Inferior parietal cortex (tissue), 1 donor: ENCODE measurements around the gene BABAM2.
"Not testable (repeated sequence)": the region's sequence is repeated elsewhere in the genome, so short reads cannot be mapped to it uniquely, and the experiment has no call there.

Experiments used
- DNase-seq: peaks from one replicate; pipeline ENCODE4 v3.0.0-alpha.2; 2016; ENCODE audit errors: extremely low spot score

The BABAM2 gene

DNA sequence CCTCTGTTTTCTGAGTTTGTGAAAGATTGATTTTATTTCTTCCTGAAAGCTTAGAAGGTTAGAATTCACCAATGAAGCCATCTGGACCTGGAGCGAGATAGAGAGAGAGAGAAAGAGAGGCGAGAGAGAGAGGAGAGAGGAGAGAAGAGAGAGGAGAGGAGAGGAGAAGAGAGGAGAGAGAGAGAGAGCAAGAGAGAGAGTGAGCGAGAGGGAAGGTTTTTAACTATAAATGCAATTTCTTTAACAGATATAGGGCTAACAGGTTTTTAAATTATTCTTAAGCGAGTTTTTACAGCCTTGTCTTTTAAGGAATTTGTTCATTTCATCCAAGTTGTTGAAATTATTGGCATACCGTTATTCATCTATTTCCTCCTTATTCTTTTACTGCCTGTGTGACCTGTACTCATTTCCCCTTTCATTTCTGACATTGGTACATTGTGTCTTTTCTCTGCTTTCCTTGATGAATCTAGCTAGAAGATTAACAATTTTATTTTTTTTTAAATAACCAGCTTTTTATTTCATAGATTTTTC is 56.1 kb downstream of the BABAM2 start:
- DNase-seq: no peak

DNA sequence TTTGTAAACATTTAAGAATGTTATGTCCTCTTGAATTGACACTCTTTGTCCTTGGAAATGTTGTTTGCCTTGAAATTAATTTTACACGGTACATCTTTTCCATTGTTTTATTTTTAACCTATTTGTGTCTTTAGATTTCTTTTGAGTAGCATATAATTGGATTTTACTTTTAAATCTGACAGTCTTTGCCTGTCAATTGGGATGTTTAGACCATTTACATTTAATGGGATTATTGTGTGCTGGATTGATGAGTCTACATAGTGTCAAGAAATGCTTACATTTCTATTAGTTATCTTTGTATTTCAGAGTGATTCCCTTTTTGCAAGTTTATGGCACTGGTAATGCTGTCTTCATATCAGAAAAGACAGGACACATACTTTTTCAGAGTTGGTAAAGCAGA is 61.5 kb downstream of the BABAM2 start:
- DNase-seq: no peak

DNA sequence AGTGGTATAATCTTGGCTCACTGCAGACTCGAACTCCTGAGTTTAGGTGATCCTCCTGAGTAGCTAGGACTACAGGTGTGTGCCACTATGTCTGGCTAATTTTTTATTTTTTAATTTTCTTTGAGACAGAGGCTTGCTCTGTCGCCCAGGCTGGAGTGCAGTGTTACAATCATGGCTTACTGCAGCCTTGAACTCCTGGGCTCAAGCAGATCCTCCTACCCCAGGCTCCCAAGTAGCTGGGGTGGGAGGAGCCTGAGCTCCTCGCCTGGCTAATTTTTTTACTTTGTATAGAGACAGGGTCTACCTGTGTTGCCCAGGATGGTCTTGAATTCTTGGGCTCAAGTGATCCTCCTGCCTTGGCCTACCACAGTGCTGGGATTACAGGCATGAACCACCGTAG is 62.5 kb downstream of the BABAM2 start:
- DNase-seq: no peak

DNA sequence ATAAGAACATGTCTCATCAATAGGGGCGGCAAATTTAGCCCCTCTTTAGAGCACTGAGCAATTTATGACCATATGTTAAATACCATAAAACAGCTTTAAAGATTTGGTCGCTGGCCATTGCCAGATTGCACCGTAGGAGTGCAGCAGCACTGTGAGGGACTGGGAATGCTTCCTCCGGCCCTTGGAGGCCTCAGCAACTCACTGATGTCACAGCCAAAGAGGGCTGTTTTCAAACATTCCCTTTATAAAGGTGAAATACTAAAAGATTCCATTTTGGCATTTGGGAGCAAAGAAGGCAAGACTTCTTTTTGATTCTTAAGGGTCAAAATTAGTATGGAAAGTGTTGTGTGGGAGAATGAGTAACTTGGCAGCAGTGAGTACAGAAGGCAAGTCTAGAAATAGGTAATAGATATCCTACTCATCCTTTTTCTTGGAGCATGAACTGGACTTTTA is 63.7 kb downstream of the BABAM2 start:
- DNase-seq: peak; percentile 51

DNA sequence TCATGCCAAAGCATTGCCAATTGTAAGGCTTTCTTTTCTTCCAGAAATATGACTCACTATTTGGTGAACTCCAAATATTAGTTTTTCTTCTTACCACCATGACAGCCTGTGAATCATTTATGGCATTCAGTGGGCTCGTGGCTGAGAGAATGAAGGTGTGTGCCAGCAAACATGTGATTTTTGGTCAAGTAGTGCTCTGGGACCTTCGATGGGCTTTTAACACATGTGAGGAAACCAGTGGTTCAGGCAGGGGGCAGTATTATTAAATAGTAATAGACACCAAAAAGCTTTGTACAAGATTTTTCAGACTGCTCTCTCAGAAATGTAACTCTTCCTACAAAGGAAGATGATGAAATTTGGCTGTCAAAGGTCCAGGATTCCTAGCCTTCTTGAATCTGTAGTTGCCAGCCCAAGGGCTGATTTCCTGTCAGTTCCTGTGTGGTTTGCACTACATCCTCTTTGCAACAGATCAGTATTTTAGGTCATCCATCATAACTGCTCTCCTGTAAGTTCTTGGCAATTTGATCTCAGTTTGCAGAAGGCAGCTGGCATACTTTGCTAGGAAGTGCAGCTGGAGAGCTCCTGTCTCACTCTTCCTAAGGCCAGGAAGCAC is 64.3 kb downstream of the BABAM2 start:
- peak; percentile 42 for DNase-seq

DNA sequence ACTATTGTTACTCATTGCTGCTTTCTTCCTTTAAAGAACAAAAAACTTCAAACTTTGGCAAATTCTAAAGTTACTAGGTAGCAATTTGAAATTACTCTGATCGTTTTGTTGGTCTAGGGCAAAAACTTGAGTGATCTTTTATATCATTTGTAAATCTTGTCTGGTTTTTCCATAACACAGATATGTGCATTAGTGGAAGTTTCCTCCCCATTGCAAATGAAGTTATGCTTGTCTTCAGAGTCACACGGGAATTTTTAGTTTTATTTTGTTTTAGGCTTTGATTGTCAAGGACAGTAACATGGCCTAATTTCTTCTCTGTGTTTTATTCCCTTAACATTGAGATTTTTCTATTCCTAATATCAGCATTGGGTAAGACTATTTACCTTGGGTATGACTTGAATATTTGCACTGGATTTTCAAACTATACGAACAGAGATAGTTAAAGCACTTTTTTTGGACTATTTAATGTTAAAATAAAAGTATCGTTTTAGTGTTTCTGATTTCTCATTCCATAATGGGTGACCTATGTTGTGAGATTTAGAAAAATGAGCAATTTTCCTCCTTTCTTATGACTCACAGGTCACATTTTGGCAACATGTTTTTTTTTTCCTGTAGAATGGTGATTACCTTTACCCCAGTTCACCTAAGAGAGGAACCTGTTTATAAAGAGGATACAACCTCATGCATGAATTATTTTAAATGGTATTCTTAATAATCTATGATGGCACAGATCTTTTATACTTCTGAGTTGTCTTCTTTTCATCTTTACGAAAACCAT is 65.0 kb downstream of the BABAM2 start:
- DNase-seq: no peak

DNA sequence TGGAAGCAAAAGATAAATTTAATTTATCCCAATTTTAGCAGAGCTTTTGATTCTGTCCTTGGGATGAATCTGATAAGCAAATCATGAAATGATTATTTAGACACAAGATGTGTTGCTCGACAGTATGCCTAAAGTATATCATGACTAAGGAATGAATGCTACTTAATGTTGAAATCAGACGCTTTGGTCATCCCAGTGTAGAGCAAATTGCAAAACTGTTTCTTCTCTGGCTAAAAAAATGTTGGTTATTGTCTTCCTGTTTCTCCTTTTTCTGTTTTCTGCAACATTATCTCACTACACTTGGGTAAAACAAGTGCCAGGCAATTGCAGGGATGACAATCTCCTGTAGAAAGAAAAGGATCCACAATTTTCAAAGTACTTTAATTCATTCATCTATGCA is 66.4 kb downstream of the BABAM2 start:
- DNase-seq: no peak

DNA sequence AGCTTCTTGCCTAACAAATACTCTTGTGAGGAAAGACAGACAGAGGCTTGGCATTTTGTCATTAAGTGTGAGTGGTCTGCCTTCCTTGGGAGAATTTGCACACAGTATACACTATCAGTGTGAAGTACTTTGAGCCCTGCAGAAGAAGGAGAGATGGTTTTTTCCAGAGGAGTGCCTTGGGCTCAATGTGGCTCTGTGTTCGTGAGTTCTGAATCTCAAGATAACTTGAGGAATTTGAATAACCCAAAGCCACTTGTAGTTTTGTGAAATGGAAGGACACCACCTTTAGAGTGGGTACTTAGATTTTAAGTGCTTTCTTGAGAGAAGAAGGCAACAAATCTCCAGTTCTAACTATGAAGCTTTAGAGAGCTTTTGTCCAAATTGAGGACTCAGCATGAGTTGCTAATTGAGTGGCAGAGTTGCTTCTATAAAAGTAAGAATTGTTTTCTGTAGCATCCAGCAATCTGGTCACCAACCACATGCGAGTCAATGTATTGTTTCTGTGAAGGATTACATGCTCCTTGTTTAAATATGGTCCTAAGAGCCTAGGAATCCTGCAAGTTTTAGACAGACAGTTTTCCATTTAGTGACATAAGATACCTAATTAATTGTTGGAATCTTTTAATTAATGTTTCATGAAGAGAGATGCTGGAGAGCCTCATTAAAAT is 68.3 kb downstream of the BABAM2 start:
- DNase-seq: no peak

DNA sequence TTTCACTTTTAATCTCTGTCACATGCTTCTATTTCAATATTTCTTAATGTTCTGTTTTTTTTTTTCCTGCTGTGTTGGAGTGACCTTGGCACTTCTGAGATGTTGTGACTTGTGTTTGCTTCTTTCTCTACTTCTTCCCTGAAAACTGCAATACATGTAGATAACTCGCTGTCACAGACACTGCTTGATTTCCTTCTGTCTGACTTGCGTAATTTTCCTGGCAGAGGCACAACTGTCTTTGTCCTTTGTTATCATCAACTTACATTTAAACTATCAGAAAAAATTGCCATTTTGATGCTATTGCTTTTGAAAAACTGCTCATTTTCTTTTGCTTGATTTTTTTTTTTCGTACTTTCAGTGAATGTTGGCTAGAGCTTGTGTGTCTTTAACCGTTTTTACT is 69.0 kb downstream of the BABAM2 start:
- DNase-seq: peak; percentile 47

DNA sequence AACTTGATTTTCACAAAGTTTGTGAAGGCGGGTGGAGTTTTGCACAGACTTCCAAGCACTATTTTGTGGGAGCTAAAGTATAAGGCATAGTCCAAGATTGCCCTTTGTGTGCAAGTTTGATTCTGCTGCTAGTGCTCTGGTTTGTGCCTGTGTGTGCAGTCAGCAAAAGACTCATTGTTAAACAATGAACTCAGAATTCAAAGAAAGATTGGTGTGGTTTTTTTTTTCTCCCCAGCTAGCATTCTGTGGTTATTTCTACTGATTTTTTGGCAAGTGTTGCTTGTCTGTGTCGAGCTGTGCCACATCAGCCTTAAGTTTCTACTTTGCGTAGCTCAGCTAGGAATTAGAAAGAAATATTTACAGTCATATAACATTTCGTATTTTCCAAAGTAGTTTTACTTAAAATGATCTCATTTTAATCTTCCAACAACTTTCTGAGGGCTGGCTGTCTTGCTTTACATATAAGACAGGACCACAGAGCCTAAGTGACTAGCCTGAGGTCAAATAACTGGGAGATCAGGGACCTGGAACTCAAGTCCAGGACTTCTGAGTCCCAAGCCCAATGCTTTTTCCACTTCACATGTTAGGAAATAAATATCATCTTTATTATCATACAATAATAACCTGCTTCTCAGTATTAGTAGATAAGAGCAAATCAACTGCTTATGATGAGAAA is 69.8 kb downstream of the BABAM2 start:
- peak; percentile 23 for DNase-seq

DNA sequence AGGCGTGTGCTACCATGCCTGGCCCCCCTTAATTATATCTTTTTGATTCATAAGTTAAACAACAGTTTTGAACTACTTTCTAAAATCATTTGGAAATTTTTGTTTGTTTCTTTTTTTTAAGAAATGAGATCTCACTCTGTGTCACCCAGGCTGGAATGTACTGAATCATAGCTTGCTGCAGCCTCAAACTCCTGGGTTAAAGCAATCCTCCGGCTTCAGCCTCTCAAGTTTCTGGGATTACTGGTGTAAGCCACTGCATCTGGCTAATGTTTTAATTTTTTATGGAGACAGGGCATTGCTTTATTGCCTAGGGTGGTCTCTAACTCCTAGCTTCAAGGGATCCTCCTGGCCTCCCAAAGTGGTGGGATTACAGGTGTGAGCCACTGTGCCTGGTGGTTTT is 71.5 kb downstream of the BABAM2 start:
- no peak for DNase-seq

DNA sequence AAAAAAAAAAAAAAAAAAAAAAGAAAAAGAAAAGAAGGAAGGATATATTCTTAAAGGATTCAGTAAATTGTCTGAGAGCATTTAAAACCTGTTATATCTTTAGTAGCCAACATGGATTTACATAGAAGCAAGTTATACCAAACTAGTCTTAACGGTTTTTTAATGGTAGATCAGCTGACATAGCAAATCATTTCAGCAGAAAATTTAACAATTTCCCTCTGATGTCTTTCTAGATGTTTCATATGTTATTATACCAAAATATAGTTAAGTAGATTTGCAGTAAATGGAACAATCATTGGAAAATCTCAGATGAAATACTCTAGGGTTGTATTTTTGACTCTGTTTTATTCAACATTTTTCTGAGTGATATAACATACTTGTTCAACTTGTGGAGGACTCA is 72.9 kb downstream of the BABAM2 start:
- DNase-seq: no peak

DNA sequence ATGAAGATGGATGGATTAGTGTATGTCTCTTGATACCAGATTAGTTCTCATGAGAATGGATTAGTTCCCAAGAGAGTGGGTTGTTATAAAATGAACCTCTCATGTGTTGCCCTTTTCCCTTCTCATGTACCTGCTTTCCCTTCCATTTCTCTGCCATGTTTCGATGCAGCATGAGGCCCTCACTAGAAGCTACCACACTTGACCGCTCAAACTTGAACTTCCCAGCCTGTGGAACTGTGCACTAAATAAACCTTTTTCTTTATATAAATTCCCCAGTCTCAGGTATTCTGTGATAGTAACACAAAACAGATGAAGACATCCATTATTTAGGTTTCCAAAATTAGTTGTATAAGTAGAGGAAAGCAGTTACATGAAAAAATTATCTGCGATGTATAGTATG is 73.5 kb downstream of the BABAM2 start:
- no peak for DNase-seq

DNA sequence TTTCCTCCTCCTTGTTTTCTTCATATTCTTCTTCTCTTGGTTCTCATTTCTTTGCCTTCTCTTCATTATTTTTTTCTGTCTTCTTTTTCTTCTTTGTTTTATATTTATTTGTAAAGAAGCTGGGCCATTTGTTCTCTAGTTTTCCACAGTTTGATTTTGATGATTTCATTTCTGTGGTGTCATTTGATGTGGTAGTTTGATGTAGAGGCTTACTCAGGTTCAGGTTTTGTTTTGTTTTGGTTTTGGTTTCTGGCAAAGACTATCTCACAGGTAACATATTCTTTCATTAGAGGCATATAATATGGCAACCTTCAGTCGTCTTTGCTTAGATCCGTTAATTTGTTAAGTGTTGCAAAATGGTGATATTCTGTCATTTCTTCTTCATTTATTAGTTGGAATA is 75.3 kb downstream of the BABAM2 start:
- DNase-seq: no peak

DNA sequence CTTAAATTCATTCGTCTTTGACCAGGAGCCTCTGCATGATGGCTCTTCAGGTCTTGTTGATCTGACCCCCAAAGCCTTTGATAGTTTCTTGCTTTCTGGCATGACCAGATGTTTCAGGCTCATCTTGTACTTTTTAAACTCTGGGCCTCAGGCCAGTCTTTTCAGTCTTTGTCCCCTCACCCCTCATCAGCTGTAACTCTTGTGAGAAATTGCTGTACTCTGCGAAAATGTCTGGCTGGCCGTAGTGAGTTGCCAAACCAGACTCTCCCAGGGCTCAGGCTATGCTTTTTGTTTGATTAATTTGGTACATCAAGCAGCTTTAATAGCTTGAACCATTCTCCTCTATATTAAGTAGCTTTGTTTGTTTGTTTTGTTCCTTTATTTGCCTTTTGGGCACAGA is 75.9 kb downstream of the BABAM2 start:
- no peak for DNase-seq

DNA sequence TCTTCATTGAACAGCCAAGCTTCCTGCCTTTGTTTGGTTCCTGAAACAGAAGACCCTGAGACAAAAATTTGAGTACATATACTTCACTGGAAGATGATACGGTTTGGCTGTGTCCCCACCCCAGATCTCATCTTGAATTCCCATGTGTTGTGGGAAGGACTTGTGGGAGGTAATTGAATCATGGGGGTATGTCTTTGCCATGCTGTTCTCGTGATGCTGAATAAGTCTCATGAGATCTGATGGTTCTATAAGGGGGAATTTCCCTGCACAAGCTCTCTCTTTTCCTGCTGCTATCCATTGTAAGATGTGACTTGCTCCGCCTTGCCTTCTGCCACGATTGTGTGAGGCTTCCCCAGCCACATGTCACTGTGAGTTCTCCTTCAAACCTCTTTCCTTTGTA is 76.5 kb downstream of the BABAM2 start:
- DNase-seq: no peak

DNA sequence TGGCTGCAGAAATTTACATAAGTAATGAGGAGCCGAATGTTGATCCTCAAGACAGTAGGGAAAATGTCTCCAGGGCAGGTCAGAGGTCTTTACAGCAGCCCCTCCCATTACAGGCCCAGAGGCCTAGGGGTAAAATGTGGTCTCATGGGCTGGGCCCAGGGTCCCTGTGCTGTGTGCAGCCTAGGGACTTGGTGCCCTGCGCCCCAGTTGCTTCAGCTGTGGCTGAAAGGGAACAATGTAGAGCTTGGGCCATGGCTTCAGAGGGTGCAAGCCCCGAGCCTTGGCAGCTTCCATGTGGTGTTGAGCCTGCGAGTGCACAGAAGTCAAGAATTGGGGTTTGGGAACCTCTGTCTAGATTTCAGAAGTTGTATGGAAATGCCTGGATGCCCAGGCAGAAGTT is 77.5 kb downstream of the BABAM2 start:
- not testable (repeated sequence) for DNase-seq

DNA sequence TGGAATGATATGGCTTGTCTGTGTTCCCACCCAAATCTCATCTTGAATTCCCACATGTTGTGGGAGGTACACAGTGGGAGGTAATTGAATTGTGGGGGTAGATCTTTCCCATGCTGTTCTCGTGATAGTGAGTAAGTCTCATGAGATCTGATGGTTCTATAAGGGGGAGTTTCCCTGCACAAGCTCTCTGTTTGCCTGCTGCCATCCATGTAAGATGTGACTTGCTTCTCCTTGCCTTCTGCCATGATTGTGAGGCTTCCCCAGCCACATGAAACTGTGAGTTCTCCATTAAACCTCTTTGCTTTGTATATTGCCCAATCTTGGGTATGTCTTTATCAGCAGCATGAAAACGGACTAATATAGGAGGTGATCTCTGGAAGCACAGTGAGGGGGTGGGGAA is 78.4 kb downstream of the BABAM2 start:
- DNase-seq: not testable (repeated sequence)

DNA sequence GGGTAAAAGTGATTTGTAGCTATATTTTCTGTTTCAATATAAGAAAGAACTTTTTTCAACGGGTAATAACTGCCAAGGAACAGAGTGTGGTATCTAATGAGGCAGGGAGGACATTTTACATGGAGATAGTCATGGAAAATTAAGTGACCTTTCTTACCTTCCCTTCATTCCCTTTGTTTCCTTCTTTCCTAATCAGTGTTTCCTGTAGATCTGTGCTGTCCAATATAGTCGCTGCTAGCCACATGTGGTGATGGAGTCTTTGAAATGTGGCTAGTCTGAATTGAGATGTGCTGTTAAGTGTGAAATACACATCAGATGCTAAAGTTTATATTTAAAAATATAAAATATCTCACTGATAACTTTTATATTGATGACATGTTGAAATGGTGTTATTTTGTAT is 81.8 kb downstream of the BABAM2 start:
- DNase-seq: no peak

DNA sequence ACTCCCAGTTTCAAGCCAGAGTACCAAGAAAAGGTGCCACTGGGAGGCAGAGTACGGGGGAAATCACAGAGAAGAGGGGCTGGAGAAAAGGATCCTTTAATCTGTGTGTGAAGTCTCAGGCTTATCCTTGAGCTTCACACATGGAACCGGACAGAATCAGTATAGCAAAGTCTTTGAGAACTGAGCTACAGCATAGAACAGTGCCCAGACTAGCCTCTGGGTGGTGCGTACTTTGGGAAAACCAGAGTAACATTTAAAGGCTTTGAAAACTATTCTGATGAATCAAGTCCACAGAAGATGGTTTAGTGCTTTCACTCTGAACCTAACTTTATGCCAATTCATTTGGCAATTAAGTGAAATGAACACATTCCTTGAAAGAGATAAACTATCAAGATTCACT is 83.1 kb downstream of the BABAM2 start:
- no peak for DNase-seq

DNA sequence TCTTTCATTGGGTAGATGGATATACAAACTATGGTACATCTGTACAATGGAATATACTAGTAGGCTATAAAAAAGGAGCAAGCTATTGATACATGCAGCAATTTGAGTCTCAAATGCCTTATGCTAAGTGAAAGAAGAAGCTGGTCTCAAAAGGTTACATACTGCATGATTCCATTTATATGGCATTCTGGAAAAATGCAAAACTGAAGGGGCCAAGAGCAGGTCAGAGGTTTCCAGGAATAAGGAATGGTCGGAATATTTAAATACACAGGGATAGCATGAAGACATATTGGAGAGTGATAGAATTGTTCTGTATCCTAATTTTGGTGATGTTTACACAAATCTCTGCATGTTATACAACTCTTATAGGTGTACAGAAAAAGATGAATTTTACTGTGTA is 85.8 kb downstream of the BABAM2 start:
- DNase-seq: no peak

DNA sequence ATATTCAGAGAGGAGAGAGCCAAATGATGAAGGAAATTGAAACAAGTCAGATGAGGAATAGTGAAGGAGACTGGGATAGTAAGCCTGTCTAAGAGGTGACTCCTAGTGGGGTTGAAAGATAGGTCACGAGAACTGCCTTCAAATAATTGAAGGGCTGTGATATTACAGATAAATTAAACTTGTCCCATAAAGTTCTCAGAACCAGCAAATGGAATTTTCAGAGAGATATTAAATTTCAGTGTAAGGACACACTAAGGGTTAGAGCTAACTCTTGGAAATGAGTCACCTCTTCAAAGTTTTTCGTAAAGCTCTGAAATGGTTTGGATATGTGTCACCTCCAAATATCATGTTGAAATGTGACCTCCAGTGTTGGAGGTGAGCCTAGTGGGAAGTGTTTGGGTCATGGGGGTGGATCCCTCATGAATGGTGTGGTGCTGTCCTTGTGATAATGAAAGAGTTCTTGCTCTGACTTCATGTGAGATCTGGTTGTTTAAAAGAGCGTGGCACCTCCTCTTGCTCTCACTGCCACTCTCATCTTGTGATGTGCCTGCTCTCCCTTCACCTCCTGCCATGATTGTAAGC is 87.3 kb downstream of the BABAM2 start:
- no peak for DNase-seq
